Stimulated activated CD8-positive, alpha-beta memory T cell treated with anti-CD3 and anti-CD28 coated beads, Interleukin-4, amount 100 ng/mL, for 24 hours (primary cell): ENCODE data around the gene HOXA10.
A peak's percentile ranks its signal among the peaks of the same experiment; 100 is the strongest.

Experiments
- DNase-seq: peaks from one replicate; pipeline ENCODE4 v3.0.0-alpha.2; 2020; ENCODE audit warnings: low read depth

The HOXA10 gene

DNA sequence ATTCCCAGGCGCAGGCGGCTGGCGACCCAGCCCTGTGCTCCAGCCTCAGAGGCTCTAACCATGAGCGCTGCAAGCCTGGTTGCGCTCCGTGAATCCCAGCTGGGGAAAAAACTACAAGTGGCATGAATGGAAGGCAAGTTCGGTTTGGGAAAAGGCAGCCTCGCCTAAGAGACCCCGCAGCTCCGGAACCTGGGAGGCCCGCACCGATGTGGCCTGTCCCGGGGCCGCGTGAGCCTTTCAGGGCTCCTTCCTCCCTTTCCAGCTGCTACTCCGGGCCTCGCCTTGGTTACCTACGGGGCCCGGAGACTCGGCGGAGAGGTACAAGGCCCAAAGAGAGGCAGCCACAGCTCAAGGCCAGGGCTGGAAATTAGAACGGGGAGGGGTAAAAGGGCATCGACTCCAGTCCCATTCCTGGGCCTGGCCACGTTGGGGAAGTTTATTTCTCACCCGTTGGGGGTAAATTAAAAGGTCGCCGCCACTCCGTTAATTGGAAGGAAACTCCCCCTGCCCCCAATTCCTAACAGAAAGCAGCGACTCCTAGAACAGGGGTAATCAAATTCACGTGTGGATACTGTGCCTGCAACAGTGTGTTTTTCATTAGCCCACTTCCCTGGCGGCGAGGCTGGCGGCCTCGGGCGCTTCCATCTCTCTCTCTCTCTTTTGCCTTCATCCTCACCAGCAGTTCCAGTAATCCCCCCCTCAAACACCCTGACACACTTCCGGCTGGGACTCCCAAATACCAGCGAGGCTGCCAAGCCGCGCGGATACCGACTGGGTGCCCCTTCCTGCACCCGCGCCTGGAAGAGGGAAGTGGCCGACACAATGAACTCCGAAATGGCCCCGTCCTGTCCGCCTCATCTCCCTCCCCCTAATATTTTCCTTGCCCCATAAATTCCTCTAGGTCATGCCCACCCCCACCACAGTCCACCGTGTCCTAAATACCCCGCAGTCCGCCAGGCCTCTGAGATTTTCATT, 7.3 kb downstream of the HOXA10 start:
- DNase-seq, result no peak

- no peak for DNase-seq
Measured at GRCh38 chr7:27165996-27166530, 8.1 kb downstream of the HOXA10 start.

DNA sequence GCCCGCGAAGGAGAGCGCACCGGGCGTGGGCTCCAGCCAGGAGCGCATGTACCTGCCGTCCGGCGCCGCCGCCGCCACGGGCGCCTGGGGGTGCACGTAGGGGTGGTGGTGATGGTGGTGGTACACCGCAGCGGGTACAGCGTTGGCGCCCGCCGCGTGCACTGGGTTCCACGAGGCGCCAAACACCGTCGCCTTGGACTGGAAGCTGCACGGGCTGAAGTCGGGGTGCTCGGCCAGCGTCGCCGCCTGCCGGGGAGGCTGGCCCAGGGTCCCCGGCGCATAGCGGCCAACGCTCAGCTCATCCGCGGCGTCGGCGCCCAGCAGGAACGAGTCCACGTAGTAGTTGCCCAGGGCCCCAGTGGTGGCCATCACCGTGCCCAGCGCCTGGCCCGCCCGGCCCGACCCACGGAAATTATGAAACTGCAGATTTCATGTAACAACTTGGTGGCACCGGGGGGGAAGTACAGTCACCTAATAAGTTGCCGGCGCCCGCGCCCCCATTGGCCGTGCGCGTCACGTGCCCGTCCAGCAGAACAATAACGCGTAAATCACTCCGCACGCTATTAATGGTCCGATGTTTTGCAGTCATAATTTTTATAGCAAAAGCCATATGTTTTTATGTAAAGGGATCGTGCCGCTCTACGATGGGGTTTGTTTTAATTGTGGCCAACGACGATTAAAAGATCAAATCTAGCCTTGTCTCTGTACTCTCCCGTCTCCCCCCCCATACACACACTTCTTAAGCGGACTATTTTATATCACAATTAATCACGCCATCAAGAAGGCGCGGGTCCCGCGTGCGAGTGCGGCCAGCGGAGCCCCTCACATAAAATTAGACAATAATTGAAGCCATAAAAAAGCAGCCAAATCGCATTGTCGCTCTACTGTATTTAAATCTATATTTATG, 8.8 kb downstream of the HOXA10 start, which contains the start of gene HOXA9:
TSS of gene HOXA9 (minus strand) at position 449 of the 907 bp plus-strand sequence. CDS start at position 369, 80 bp downstream.
- DNase-seq, result no peak

DNA sequence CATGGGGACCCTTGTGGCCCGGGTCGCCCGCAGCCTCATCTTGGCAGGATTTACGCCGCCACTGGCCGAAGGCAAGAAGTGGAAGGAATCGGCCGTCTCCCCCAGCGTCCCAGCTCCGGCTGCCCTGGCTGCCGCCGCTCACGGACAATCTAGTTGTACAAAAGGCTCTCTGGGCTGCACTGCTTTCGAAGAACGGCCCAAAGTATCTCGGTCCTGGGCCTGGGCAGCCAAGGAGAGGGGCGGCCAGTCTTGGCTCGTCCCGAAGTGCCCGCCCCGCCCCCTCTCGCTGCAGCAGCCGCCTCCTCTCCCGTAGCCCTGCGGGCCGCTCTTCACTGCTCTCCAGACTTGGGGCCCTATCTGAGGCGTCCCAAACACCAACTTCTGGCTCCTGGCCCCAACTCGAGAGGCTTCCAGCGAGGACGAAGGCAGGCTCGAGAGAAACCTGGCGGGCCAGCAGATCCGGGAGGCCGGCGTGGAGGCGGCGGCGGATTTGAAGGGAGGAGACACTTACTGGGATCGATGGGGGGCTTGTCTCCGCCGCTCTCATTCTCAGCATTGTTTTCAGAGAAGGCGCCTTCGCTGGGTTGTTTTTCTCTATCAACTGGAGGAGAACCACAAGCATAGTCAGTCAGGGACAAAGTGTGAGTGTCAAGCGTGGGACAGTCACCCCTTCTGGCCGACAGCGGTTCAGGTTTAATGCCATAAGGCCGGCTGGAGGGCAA, 9.6 kb downstream of the HOXA10 start:
- DNase-seq, result no peak

DNA sequence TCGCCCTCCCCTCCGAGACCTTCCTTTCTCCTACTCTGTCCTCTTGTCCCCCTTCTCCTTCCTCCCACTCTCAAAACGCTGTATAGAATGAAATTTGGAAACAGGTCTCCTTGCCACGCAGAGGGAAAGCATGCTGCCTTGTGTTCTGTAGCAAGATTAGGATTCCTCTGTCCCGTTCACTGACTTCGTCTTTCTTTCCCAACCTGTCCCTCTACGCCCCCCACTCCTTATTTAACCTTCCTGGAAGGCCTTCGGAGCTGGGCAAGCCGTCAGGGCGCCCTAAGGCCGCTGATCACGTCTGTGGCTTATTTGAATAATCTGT, 10.1 kb downstream of the HOXA10 start:
- no peak for DNase-seq

GRCh38 chr7:27163288-27164044, 10.7 kb downstream of the HOXA10 start:
- DNase-seq, result no peak

DNA sequence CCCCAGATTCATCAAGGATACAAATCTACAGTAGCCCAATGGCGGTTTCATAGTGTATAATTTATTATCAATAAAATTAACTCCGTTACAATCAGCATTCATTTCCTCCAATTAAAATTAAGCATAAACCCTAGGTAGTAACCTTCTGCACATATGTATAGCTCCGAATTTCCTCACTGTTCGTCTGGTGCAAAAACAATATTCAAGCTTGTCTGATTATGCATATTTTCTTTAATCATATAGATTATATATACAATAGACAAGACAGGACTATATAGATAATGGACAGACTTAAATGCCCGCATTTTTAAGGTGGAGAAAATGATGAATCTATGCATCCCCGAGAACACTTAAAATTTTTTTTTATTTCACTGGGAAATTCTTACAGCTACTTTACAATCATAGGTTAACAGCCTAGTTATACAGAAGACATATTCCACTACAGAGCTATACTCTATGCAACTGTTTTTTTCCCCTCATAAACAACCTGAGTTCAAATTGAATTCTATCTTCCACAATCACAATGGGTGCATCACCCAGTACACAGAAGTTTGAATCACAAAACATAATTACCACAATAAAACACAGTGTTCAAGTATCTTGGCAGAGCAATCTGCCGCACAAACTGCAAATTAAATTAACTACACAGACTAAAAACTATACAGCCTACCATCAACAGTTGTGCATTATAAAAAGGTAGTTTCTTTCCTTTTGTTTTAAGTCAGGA, 11.4 kb downstream of the HOXA10 start:
- no peak for DNase-seq

- no peak for DNase-seq
Measured at GRCh38 chr7:27161721-27162560, 12.2 kb downstream of the HOXA10 start.

- no peak for DNase-seq
Measured at GRCh38 chr7:27161214-27161720, 12.9 kb downstream of the HOXA10 start.

GRCh38 chr7:27160546-27161213, 13.4 kb downstream of the HOXA10 start:
- DNase-seq, result peak; percentile 77

GRCh38 chr7:27160145-27160545, 14.0 kb downstream of the HOXA10 start:
- DNase-seq, result no peak

GRCh38 chr7:27159266-27160144, 14.6 kb downstream of the HOXA10 start:
- no peak for DNase-seq

- no peak for DNase-seq
Measured at GRCh38 chr7:27158436-27159265, 15.5 kb downstream of the HOXA10 start.

- no peak for DNase-seq
Measured at GRCh38 chr7:27157702-27158431, 16.3 kb downstream of the HOXA10 start.

DNA sequence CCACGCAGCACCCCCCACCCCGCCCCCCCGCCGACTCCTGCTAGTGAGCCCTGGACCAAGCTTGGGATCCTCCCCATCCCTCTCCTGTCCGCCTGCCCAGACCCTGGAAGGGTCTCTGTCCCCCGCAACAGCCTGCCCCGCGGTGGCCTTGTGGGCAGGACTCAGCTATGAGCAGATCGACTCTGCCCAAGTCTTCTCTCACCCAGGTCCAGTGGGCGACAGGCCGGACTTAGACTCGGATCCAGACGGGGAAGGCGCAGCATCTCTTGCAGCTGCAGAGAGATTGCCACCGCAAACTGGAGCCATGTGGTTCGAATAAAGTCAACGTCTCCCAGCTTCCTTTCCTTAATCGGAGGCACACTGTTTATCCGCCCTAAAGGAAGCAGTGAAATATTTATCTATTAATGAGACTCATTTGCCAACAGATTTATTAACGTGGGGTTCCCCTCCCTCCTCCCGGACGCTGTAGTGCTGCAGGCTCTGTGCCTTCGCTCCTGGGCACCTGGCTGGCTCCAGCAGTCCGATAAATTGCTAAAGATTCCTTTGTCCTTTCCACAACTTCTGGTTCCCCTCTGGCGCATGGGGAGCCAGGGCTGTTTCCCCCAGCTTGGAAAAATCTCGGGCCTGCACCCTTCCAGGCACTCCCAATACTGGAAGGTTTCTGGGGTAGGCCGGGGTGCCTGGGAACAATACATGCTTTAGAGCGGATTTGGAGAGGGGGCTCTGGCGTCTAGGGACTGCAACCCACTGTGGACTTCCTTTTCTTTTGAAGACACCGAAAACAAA, 17.0 kb downstream of the HOXA10 start:
- DNase-seq, result no peak
